Measurements from ENCODE around the gene PTPRD. TPM values are rescaled to one million over a fixed set of nuclear protein-coding genes. Genes with fewer than 3 reads are reported as not detected.

PTPRD gene
- total and polyA plus RNA-seq, 2 of the 4 experiments (the other 2 are of a cell fraction): 0.07 to 0.18 TPM

GRCh38 chr9:10032166-10032565, 580.6 kb downstream of the PTPRD start:
- no TSS peak for BruUV-seq (replicated peaks)
- Histone ChIP-seq H3K23ac (ENCODE audit: low read depth, low read length) (no peak overlapping the region), H3K56ac (ENCODE audit: extremely low read depth, insufficient read depth, low read length) (no peak overlapping the region), H2AK9ac (replicated peaks; ENCODE audit: low read depth, low read length, poor library complexity) (no peak overlapping the region), H4K8ac (ENCODE audit: low read depth in 2 of 2, low read length in 2 of 2) (no peak overlapping the region), H2BK5ac (ENCODE audit: low read depth, low read length, poor library complexity, severe bottlenecking) (no peak overlapping the region), H2BK20ac (ENCODE audit: low read depth, low read length) (no peak overlapping the region), H3K27me3 (ENCODE audit: control insufficient read depth, insufficient read depth, low read length) (no peaks in the 10 kb centered on the region), H2BK15ac (ENCODE audit: low read depth, low read length) (no peak overlapping the region), H2AK5ac (ENCODE audit: low read depth, low read length) (no peak overlapping the region), H3K18ac (ENCODE audit: low read depth, low read length) (no peak overlapping the region), H2BK120ac (ENCODE audit: low read depth, low read length) (no peak overlapping the region), H3K4ac (ENCODE audit: low read depth, low read length) (no peak overlapping the region), H3K9me3 (ENCODE audit: control insufficient read depth, insufficient read depth, low read length) (no peaks in the 10 kb centered on the region), H3K36me3 (ENCODE audit: control insufficient read depth, insufficient read depth, low read length) (no peaks in the 10 kb centered on the region), H3K9ac (ENCODE audit: low read depth, low read length) (no peak overlapping the region), H4K91ac (ENCODE audit: insufficient read depth, low read depth, low read length) (no peak overlapping the region), H3K4me2 (ENCODE audit: low read depth, low read length) (no peak overlapping the region), H2AFZ (replicated peaks; ENCODE audit: low read length, poor library complexity) (no peak overlapping the region), H3K27ac (ENCODE audit: insufficient read depth, low read length) (no peak overlapping the region), H3K9me1 (ENCODE audit: insufficient read depth, low read length) (no peaks in the 10 kb centered on the region), H3K79me1 (ENCODE audit: low read depth in 1 of 2, low read length in 2 of 2) (no peaks in the 10 kb centered on the region), H3K4me1 (ENCODE audit: control insufficient read depth, insufficient read depth, low read length) (no peaks in the 10 kb centered on the region), H4K5ac (ENCODE audit: low read depth, low read length) (no peak overlapping the region), H3K4me3 (ENCODE audit: insufficient read depth, low read depth, low read length) (no peak overlapping the region), H4K20me1 (ENCODE audit: insufficient read depth, low read length) (no peaks in the 10 kb centered on the region), H3K14ac (replicated peaks; ENCODE audit: low read depth, low read length) (no peak overlapping the region)
- ATAC-seq (ENCODE audit: low read depth) (no peak), DNase-seq (no peak)
- CTCF ChIA-PET: no interaction called here
- no peak for TF ChIP-seq RFX5 (IDR thresholded peaks at IDR 0.05; ENCODE audit: low read depth, low read length)
- TF ChIP-seq NFE2L2 (IDR thresholded peaks at IDR 0.05; ENCODE audit: low read depth, low read length): no peak
- TF ChIP-seq, protein P1, sequence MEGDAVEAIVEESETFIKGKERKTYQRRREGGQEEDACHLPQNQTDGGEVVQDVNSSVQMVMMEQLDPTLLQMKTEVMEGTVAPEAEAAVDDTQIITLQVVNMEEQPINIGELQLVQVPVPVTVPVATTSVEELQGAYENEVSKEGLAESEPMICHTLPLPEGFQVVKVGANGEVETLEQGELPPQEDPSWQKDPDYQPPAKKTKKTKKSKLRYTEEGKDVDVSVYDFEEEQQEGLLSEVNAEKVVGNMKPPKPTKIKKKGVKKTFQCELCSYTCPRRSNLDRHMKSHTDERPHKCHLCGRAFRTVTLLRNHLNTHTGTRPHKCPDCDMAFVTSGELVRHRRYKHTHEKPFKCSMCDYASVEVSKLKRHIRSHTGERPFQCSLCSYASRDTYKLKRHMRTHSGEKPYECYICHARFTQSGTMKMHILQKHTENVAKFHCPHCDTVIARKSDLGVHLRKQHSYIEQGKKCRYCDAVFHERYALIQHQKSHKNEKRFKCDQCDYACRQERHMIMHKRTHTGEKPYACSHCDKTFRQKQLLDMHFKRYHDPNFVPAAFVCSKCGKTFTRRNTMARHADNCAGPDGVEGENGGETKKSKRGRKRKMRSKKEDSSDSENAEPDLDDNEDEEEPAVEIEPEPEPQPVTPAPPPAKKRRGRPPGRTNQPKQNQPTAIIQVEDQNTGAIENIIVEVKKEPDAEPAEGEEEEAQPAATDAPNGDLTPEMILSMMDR (conservative IDR thresholded peaks at IDR 0.05; ENCODE audit: low read depth, low read length): no peak
- TF ChIP-seq FOS (IDR thresholded peaks at IDR 0.05; ENCODE audit: low read depth, low read length): no peak
- no peak for TF ChIP-seq POLR2A (IDR thresholded peaks at IDR 0.05; ENCODE audit: low read depth, low read length)
- TF ChIP-seq CHD1 (IDR thresholded peaks at IDR 0.05; ENCODE audit: low read depth, low read length): no peak
- no peak for TF ChIP-seq MXI1 (IDR thresholded peaks at IDR 0.05; ENCODE audit: borderline replicate concordance, low read depth, low read length)
- TF ChIP-seq, protein P2, sequence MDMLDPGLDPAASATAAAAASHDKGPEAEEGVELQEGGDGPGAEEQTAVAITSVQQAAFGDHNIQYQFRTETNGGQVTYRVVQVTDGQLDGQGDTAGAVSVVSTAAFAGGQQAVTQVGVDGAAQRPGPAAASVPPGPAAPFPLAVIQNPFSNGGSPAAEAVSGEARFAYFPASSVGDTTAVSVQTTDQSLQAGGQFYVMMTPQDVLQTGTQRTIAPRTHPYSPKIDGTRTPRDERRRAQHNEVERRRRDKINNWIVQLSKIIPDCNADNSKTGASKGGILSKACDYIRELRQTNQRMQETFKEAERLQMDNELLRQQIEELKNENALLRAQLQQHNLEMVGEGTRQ (IDR thresholded peaks at IDR 0.05; ENCODE audit: low read depth, low read length): no peak
- no peak for TF ChIP-seq BHLHE40 (IDR thresholded peaks at IDR 0.05; ENCODE audit: low read depth, low read length)
- no peak for TF ChIP-seq RAD21 (IDR thresholded peaks at IDR 0.05; ENCODE audit: low read length)
- TF ChIP-seq CEBPB (IDR thresholded peaks at IDR 0.05; ENCODE audit: low read depth, low read length): no peak
- no peak for TF ChIP-seq ELK1 (IDR thresholded peaks at IDR 0.05; ENCODE audit: borderline replicate concordance, low read depth, low read length)
- TF ChIP-seq RCOR1 (IDR thresholded peaks at IDR 0.05; ENCODE audit: insufficient replicate concordance, low read length): no peak
- TF ChIP-seq MAZ (IDR thresholded peaks at IDR 0.05; ENCODE audit: borderline replicate concordance, low read depth, low read length): no peak
- intact Hi-C loops (cut with micrococcal nuclease) (no loop called here), dilution Hi-C loops (cut with HindIII; ENCODE audit: low sequenced_read_pairs, unreplicated experiment) (no loop called here), in situ Hi-C loops (cut with MboI; ENCODE audit: low sequenced_read_pairs) (no loop called here)
- POLR2A ChIA-PET (ENCODE audit: unreplicated experiment): no interaction called here
